WTC11 (cell line): ENCODE measurements around the gene AMDHD2. TPM values are rescaled to one million over a fixed set of nuclear protein-coding genes. Genes with fewer than 3 reads are reported as not detected.

Experiments
- CBFB ChIP-seq: sonication (generic); formaldehyde crosslinking; IDR thresholded peaks from 2 replicates; pipeline ENCODE4 v1.8.1; 2022; ENCODE audit warnings: mild to moderate bottlenecking, low read depth, missing genetic modification reagents
- ESRRA ChIP-seq: sonication (generic); formaldehyde crosslinking; IDR thresholded peaks from 2 replicates; pipeline ENCODE4 v1.8.1; 2022; ENCODE audit warnings: mild to moderate bottlenecking, missing genetic modification reagents, borderline replicate concordance
- GABPB1 ChIP-seq: sonication (generic); formaldehyde crosslinking; IDR thresholded peaks from 2 replicates; pipeline ENCODE4 v1.8.1; 2023; ENCODE audit warnings: mild to moderate bottlenecking, missing genetic modification reagents
- GRHL2 ChIP-seq: fragments of 250-450 bp; sonication (Bioruptor Pico); IDR thresholded peaks from 2 replicates; pipeline ENCODE4 v1.8.0; 2022; ENCODE audit warnings: mild to moderate bottlenecking, moderate library complexity; ENCODE audit not compliant: insufficient replicate concordance, severe bottlenecking
- OVOL2 ChIP-seq: fragments of 250-450 bp; sonication (Bioruptor Pico); IDR thresholded peaks from 2 replicates; pipeline ENCODE4 v1.9.0; 2021; ENCODE audit warnings: mild to moderate bottlenecking, borderline replicate concordance
- SMAD4 ChIP-seq: sonication (generic); formaldehyde crosslinking; IDR thresholded peaks from 2 replicates; pipeline ENCODE4 v1.8.0; 2022; ENCODE audit warnings: mild to moderate bottlenecking, missing genetic modification reagents
- TEAD1 ChIP-seq: sonication (generic); formaldehyde crosslinking; IDR thresholded peaks from 2 replicates; pipeline ENCODE4 v1.8.0; 2022; ENCODE audit warnings: mild to moderate bottlenecking, missing genetic modification reagents
- ZBTB21 ChIP-seq: sonication (generic); formaldehyde crosslinking; IDR thresholded peaks from 2 replicates; pipeline ENCODE4 v1.8.1; 2023; ENCODE audit warnings: mild to moderate bottlenecking, missing genetic modification reagents, borderline replicate concordance
- ZNF263 ChIP-seq: sonication (generic); formaldehyde crosslinking; IDR thresholded peaks from 2 replicates; pipeline ENCODE4 v1.8.1; 2022; ENCODE audit warnings: low read depth, mild to moderate bottlenecking, moderate library complexity, missing genetic modification reagents
- ZNF317 ChIP-seq: sonication (generic); formaldehyde crosslinking; IDR thresholded peaks from 2 replicates; pipeline ENCODE4 v1.8.1; 2023; ENCODE audit warnings: low read depth, mild to moderate bottlenecking, moderate library complexity, missing genetic modification reagents, borderline replicate concordance
- total RNA-seq: library from RNA; stranded (reverse); gene quantifications from 3 replicates; pipeline ENCODE4 v1.2.3, GENCODE V29; 2021
- TF ChIP-seq, protein P1 (sequence below): fragments of 250-450 bp; sonication (Bioruptor Pico); IDR thresholded peaks from 2 replicates; pipeline ENCODE4 v1.9.0; 2021; ENCODE audit warnings: mild to moderate bottlenecking, borderline replicate concordance
- TF ChIP-seq, protein P2 (sequence below): sonication (generic); formaldehyde crosslinking; IDR thresholded peaks from 2 replicates; pipeline ENCODE4 v1.8.1; 2023; ENCODE audit warnings: mild to moderate bottlenecking, missing genetic modification reagents
- TF ChIP-seq, protein P3 (sequence below): sonication (generic); formaldehyde crosslinking; IDR thresholded peaks from 2 replicates; pipeline ENCODE4 v1.8.0; 2022; ENCODE audit warnings: mild to moderate bottlenecking, missing genetic modification reagents
- TF ChIP-seq, protein P4 (sequence below): fragments of 250-450 bp; sonication (Bioruptor Pico); IDR thresholded peaks from 2 replicates; pipeline ENCODE4 v2.1.2; 2022; ENCODE audit warnings: mild to moderate bottlenecking, moderate library complexity
- TF ChIP-seq, protein P5 (sequence below): fragments of 200-600 bp; IDR thresholded peaks from 2 replicates; pipeline ENCODE4 v1.8.0; 2022; ENCODE audit warnings: antibody characterized with exemption
- TF ChIP-seq, protein P6 (sequence below): fragments of 250-450 bp; sonication (Bioruptor Pico); conservative IDR thresholded peaks from 2 replicates; pipeline ENCODE4 v1.9.0; 2021; ENCODE audit warnings: mild to moderate bottlenecking
- TF ChIP-seq, protein P7 (sequence below): sonication (generic); formaldehyde crosslinking; IDR thresholded peaks from 2 replicates; pipeline ENCODE4 v1.8.0; 2022; ENCODE audit warnings: mild to moderate bottlenecking, missing genetic modification reagents
- TF ChIP-seq, protein P8 (sequence below): sonication (generic); formaldehyde crosslinking; IDR thresholded peaks from 2 replicates; pipeline ENCODE4 v1.8.1; 2022; ENCODE audit warnings: missing genetic modification reagents, borderline replicate concordance

AMDHD2 gene
- total RNA-seq, 1 experiment from 2014 or later = 70.9 TPM

DNA sequence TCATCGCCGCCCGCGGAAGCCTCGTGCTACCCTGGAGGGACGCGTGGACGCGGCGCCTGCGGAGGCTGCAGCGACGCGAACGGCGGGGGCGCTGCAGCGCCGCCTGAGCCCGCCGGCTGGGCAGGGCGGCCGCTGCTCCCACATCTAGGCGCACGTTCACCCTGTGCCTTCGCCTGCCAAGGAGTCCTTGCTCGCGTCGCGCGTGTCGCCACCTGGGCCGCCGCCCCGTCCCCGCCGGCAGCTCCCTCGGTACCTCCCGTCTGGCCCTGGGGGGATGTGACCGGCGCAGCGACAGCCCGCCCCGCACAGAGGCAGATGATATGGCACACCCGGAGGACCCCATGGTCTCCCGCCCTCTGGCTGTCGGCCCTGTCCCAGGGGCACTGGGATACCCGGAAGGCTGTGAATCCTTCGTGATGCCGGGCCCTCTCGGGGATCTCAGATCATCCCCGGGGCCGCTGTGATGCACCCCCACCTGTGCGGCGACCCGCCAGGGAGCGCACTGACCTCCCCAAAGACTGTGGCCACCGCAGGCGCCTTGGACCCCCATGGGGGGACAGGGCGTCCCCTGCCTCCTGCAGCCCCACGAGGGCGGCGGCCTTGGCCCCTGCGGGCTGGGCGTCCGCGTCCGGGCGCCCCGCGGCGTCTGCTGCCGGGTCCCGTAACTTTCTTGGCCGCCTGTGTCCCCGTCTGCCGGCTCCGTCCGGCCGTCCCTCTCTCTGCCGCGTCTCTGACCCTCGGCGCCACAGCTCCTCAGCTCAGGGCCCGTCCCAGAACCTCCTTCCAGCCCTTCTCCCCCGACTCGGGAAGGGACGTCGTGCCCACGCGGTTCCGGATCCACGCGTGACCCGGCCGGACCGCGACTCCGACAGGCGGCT, 45.9 kb upstream of the AMDHD2 start (continued):
- TF ChIP-seq, protein P1, sequence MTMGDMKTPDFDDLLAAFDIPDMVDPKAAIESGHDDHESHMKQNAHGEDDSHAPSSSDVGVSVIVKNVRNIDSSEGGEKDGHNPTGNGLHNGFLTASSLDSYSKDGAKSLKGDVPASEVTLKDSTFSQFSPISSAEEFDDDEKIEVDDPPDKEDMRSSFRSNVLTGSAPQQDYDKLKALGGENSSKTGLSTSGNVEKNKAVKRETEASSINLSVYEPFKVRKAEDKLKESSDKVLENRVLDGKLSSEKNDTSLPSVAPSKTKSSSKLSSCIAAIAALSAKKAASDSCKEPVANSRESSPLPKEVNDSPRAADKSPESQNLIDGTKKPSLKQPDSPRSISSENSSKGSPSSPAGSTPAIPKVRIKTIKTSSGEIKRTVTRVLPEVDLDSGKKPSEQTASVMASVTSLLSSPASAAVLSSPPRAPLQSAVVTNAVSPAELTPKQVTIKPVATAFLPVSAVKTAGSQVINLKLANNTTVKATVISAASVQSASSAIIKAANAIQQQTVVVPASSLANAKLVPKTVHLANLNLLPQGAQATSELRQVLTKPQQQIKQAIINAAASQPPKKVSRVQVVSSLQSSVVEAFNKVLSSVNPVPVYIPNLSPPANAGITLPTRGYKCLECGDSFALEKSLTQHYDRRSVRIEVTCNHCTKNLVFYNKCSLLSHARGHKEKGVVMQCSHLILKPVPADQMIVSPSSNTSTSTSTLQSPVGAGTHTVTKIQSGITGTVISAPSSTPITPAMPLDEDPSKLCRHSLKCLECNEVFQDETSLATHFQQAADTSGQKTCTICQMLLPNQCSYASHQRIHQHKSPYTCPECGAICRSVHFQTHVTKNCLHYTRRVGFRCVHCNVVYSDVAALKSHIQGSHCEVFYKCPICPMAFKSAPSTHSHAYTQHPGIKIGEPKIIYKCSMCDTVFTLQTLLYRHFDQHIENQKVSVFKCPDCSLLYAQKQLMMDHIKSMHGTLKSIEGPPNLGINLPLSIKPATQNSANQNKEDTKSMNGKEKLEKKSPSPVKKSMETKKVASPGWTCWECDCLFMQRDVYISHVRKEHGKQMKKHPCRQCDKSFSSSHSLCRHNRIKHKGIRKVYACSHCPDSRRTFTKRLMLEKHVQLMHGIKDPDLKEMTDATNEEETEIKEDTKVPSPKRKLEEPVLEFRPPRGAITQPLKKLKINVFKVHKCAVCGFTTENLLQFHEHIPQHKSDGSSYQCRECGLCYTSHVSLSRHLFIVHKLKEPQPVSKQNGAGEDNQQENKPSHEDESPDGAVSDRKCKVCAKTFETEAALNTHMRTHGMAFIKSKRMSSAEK (CRISPR knock-in tag) = no peak
- TF ChIP-seq, protein P2, sequence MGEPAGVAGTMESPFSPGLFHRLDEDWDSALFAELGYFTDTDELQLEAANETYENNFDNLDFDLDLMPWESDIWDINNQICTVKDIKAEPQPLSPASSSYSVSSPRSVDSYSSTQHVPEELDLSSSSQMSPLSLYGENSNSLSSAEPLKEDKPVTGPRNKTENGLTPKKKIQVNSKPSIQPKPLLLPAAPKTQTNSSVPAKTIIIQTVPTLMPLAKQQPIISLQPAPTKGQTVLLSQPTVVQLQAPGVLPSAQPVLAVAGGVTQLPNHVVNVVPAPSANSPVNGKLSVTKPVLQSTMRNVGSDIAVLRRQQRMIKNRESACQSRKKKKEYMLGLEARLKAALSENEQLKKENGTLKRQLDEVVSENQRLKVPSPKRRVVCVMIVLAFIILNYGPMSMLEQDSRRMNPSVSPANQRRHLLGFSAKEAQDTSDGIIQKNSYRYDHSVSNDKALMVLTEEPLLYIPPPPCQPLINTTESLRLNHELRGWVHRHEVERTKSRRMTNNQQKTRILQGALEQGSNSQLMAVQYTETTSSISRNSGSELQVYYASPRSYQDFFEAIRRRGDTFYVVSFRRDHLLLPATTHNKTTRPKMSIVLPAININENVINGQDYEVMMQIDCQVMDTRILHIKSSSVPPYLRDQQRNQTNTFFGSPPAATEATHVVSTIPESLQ = no peak
- TF ChIP-seq, protein P3, sequence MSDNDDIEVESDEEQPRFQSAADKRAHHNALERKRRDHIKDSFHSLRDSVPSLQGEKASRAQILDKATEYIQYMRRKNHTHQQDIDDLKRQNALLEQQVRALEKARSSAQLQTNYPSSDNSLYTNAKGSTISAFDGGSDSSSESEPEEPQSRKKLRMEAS (CRISPR knock-in tag) = peak; percentile 55; the same call in 1 of the 2 replicates
- 0 out of 2 replicates have a peak, but pooled peaks have one; percentile 7 for TF ChIP-seq ZNF317 (CRISPR knock-in tag)
- TF ChIP-seq, protein P4, sequence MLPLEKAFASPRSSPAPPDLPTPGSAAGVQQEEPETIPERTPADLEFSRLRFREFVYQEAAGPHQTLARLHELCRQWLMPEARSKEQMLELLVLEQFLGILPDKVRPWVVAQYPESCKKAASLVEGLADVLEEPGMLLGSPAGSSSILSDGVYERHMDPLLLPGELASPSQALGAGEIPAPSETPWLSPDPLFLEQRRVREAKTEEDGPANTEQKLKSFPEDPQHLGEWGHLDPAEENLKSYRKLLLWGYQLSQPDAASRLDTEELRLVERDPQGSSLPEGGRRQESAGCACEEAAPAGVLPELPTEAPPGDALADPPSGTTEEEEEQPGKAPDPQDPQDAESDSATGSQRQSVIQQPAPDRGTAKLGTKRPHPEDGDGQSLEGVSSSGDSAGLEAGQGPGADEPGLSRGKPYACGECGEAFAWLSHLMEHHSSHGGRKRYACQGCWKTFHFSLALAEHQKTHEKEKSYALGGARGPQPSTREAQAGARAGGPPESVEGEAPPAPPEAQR (CRISPR knock-in tag) = no peak
- 0 out of 2 replicates have a peak, but pooled peaks have one; percentile 23 for TF ChIP-seq GABPB1
- no peak for TF ChIP-seq ZNF263
- no peak for TF ChIP-seq ZBTB21 (CRISPR knock-in tag)
- TF ChIP-seq, protein P5, sequence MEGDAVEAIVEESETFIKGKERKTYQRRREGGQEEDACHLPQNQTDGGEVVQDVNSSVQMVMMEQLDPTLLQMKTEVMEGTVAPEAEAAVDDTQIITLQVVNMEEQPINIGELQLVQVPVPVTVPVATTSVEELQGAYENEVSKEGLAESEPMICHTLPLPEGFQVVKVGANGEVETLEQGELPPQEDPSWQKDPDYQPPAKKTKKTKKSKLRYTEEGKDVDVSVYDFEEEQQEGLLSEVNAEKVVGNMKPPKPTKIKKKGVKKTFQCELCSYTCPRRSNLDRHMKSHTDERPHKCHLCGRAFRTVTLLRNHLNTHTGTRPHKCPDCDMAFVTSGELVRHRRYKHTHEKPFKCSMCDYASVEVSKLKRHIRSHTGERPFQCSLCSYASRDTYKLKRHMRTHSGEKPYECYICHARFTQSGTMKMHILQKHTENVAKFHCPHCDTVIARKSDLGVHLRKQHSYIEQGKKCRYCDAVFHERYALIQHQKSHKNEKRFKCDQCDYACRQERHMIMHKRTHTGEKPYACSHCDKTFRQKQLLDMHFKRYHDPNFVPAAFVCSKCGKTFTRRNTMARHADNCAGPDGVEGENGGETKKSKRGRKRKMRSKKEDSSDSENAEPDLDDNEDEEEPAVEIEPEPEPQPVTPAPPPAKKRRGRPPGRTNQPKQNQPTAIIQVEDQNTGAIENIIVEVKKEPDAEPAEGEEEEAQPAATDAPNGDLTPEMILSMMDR = no peak
- TF ChIP-seq, protein P6, sequence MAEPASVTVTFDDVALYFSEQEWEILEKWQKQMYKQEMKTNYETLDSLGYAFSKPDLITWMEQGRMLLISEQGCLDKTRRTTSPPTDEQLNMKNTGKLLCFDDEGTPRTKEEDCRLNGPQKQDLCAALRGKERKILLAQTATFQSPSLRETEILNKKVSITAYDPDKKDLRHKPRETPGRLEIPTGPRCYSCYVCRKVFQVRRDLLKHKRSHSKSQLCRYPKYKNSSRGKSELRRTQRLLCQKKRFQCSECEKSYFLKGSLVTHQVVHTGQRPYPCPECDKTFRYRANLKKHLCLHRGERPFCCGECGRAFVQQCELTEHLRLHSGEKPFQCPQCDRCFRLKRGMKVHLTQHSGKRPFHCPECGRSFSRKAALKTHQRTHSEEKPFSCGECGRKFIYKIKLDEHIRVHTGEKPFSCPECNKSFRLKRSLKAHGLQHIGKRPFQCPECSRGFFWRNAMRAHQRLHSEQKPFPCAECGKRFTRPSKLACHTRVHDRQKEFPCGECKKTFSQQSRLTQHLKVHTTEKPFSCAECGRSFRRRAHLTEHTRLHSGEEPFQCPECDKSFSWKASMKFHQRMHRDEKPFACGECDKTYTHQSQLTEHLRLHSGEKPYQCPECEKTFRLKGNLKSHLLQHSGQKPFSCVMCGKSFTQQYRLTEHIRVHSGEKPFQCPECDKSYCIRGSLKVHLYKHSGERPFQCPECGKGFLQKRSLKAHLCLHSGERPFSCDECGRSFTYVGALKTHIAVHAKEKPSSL = no peak
- TF ChIP-seq TEAD1 (CRISPR knock-in tag) = no peak
- TF ChIP-seq, protein P7, sequence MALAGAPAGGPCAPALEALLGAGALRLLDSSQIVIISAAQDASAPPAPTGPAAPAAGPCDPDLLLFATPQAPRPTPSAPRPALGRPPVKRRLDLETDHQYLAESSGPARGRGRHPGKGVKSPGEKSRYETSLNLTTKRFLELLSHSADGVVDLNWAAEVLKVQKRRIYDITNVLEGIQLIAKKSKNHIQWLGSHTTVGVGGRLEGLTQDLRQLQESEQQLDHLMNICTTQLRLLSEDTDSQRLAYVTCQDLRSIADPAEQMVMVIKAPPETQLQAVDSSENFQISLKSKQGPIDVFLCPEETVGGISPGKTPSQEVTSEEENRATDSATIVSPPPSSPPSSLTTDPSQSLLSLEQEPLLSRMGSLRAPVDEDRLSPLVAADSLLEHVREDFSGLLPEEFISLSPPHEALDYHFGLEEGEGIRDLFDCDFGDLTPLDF (CRISPR knock-in tag) = no peak
- TF ChIP-seq CBFB = no peak
- no peak; the same call in 1 of the 2 replicates for TF ChIP-seq ESRRA (CRISPR knock-in tag)
- TF ChIP-seq OVOL2 (CRISPR knock-in tag) = no peak
- TF ChIP-seq, protein P8, sequence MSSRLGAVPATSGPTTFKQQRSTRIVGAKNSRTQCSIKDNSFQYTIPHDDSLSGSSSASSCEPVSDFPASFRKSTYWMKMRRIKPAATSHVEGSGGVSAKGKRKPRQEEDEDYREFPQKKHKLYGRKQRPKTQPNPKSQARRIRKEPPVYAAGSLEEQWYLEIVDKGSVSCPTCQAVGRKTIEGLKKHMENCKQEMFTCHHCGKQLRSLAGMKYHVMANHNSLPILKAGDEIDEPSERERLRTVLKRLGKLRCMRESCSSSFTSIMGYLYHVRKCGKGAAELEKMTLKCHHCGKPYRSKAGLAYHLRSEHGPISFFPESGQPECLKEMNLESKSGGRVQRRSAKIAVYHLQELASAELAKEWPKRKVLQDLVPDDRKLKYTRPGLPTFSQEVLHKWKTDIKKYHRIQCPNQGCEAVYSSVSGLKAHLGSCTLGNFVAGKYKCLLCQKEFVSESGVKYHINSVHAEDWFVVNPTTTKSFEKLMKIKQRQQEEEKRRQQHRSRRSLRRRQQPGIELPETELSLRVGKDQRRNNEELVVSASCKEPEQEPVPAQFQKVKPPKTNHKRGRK (CRISPR knock-in tag) = no peak
- TF ChIP-seq SMAD4 (CRISPR knock-in tag) = no peak
- TF ChIP-seq GRHL2 (CRISPR knock-in tag) = no peak
